Stromal cell of bone marrow (primary cell): ENCODE results near the gene SHANK2.
A peak's percentile ranks its signal among the peaks of the same experiment; 100 is the strongest.

Source experiments
- DNase-seq: peaks from one replicate; pipeline ENCODE4 v3.0.0-alpha.2; 2012; ENCODE audit warnings: low read depth

SHANK2 gene

GRCh38 chr11:71252269-71252769 lies at the start of gene SHANK2:
TSS of gene SHANK2 (minus strand) at chr11:71252577. CDS start at chr11:71147326, 105,251 bp downstream.
- no peak for DNase-seq

- DNase-seq, result no peak
Observed at GRCh38 chr11:71301858-71302533, 49.6 kb upstream of the SHANK2 start.

- DNase-seq, result no peak
Observed at GRCh38 chr11:71301046-71301857, 48.9 kb upstream of the SHANK2 start.

- no peak for DNase-seq
Observed at GRCh38 chr11:71300187-71300586, 47.8 kb upstream of the SHANK2 start.

GRCh38 chr11:71298761-71299181 lies 46.4 kb upstream of the SHANK2 start:
- DNase-seq, result no peak

GRCh38 chr11:71298016-71298550 lies 45.7 kb upstream of the SHANK2 start:
- no peak for DNase-seq

- no peak for DNase-seq
Observed at GRCh38 chr11:71294846-71295600, 42.6 kb upstream of the SHANK2 start.

- no peak for DNase-seq
Observed at GRCh38 chr11:71293961-71294782, 41.8 kb upstream of the SHANK2 start.

- peak; percentile 87 for DNase-seq
Observed at GRCh38 chr11:71286701-71287643, 34.6 kb upstream of the SHANK2 start.

GRCh38 chr11:71285111-71285510 lies 32.7 kb upstream of the SHANK2 start:
- no peak for DNase-seq

GRCh38 chr11:71284525-71285092 lies 32.2 kb upstream of the SHANK2 start:
- no peak for DNase-seq

- no peak for DNase-seq
Observed at GRCh38 chr11:71283971-71284441, 31.6 kb upstream of the SHANK2 start.

GRCh38 chr11:71282581-71283351 lies 30.4 kb upstream of the SHANK2 start:
- no peak for DNase-seq

- DNase-seq, result no peak
Observed at GRCh38 chr11:71281831-71282230, 29.5 kb upstream of the SHANK2 start.

GRCh38 chr11:71281204-71281603 lies 28.8 kb upstream of the SHANK2 start:
- no peak for DNase-seq

GRCh38 chr11:71279916-71280645 lies 27.7 kb upstream of the SHANK2 start:
- no peak for DNase-seq

- DNase-seq, result no peak
Observed at GRCh38 chr11:71272161-71272560, 19.8 kb upstream of the SHANK2 start.
